Mucosa of descending colon (tissue), 3 donors: Measurements from ENCODE around the gene KDM5D. TPM values are rescaled to one million over a fixed set of nuclear protein-coding genes. Genes with fewer than 3 reads are reported as not detected.

ENCODE experiments used
- ATAC-seq: fragments of 200-7000 bp; cut with Tn5 transposase; one replicate; pipeline ENCODE4 v1.9.1; 2020; ENCODE audit warnings: mild to moderate bottlenecking, moderate library complexity
- DNase-seq, 3 donors: peaks; one replicate each; pipeline ENCODE4 v3.0.0-alpha.2; 2020
- H3K36me3 ChIP-seq: fragments of 200-600 bp; one replicate; pipeline ENCODE4 v1.8.0; 2021; ENCODE audit warnings: low read depth, mild to moderate bottlenecking
- H3K4me1 ChIP-seq: fragments of 200-600 bp; one replicate; pipeline ENCODE4 v1.8.0; 2021; ENCODE audit warnings: low read depth, mild to moderate bottlenecking
- H3K4me3 ChIP-seq: fragments of 200-600 bp; one replicate; pipeline ENCODE4 v1.8.0; 2021; ENCODE audit warnings: mild to moderate bottlenecking
- H3K9me3 ChIP-seq: fragments of 200-600 bp; one replicate; pipeline ENCODE4 v1.8.0; 2021; ENCODE audit warnings: mild to moderate bottlenecking
- intact Hi-C, 2 donors: fragments of 100-400 bp; cut with DNase I in 1 of 2; cut with micrococcal nuclease in 1 of 2; formaldehyde crosslinking; loops; one replicate each; pipeline versions ENCODE4 v1.11.0 to v1.11.1; 2022; cut with DNase I, micrococcal nuclease
- total RNA-seq, 3 donors: library from RNA; stranded (reverse); fragmentation: NEBNext Ultra II Directional in 2 of 3; extraction: Animal tissue kit (Norgen Biotek cat#: 25700) in 2 of 3; gene quantifications; one replicate each; pipeline versions ENCODE4 v1.2.1 to v1.2.4, GENCODE V29; 2021 to 2023
- TF ChIP-seq, protein P1 (sequence below): fragments of 200-600 bp; IDR thresholded peaks from one replicate; pipeline ENCODE4 v1.8.0; 2022; ENCODE audit warnings: antibody characterized with exemption, mild to moderate bottlenecking
- donor health status: DM: no; HTN: no; CAD: no; lungs with moderate emphysema.
- donor health status: DM: no; HTN: no; CAD: no.
- donor health status: DM: no; HTN: yes; CAD: no.

Gene KDM5D
- total RNA-seq, 3 donors from 2014 or later: 61.5 to 93.3 TPM; not detected in 1

DNA sequence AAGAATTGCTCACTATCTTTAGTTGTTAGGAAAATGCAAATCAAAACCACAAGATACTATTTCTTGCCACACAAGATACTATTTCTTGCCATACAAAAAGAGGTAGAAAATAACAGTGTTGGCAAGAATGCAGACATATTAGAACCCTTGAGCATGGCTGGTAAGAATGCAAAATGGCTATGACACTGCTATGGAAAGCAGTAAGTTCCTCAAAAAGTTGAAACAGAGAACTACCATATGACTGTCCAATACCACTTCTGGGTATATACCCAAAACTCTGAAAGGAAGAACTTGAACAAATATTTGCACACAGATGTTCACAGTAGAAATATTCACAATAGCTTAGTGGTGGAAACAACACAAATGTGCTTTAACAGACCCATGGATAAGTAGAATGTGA lies 26.6 kb downstream of the KDM5D start:
- no peaks in the 10 kb centered on the region for H3K36me3 ChIP-seq
- TF ChIP-seq, protein P1, sequence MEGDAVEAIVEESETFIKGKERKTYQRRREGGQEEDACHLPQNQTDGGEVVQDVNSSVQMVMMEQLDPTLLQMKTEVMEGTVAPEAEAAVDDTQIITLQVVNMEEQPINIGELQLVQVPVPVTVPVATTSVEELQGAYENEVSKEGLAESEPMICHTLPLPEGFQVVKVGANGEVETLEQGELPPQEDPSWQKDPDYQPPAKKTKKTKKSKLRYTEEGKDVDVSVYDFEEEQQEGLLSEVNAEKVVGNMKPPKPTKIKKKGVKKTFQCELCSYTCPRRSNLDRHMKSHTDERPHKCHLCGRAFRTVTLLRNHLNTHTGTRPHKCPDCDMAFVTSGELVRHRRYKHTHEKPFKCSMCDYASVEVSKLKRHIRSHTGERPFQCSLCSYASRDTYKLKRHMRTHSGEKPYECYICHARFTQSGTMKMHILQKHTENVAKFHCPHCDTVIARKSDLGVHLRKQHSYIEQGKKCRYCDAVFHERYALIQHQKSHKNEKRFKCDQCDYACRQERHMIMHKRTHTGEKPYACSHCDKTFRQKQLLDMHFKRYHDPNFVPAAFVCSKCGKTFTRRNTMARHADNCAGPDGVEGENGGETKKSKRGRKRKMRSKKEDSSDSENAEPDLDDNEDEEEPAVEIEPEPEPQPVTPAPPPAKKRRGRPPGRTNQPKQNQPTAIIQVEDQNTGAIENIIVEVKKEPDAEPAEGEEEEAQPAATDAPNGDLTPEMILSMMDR: no peak
- H3K4me1 ChIP-seq: no peaks in the 10 kb centered on the region
- DNase-seq (no peak), ATAC-seq (no peak)
- no peaks in the 10 kb centered on the region for H3K9me3 ChIP-seq
- H3K4me3 ChIP-seq: no peak overlapping the region
- intact Hi-C loops: no loop called here

DNA sequence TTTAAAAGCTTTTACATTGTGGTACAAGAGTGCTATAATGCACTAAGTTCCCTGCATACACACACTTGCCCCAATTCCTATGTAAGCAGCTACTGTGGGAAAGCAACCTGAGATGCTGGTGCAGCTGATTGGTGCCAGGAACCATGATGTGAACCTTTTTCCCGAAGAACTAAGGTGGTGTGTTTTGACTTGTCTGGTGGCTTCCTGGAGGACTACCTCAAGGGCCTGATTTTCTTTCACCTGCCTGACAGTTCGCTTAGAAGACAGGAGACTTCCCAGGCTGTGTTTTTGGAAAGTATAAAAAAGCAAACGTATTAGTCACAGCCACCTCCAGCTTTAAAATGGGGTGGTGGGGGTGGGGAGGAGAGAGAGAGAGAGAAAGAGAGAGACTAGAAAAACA lies 27.4 kb downstream of the KDM5D start:
- no peaks in the 10 kb centered on the region for H3K36me3 ChIP-seq
- H3K4me3 ChIP-seq: no peak overlapping the region
- no peaks in the 10 kb centered on the region for H3K4me1 ChIP-seq
- intact Hi-C loops: no loop called here
- DNase-seq: no peak
- no peak for ATAC-seq
- no peaks in the 10 kb centered on the region for H3K9me3 ChIP-seq
- TF ChIP-seq, protein P1: no peak

DNA sequence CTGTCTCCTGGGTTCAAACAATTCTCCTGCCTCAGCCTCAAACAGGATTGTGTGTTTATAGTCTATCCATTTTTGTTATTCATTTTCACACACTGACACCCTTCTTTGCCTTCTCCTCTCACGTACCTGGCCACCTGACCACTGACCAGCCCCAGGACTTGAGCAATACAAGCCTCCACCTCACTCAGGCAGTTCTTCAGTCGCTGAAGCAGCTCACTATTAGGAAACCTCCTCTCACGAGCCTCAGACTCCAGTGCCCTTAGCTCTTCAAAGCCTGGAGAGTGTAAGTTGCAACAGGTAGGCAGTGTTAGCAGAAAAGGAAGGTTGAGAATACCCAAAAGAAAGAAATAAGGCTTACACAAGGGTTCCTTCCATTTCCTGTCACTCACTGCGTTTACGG lies 29.3 kb downstream of the KDM5D start:
- intact Hi-C loops: no loop called here

DNA sequence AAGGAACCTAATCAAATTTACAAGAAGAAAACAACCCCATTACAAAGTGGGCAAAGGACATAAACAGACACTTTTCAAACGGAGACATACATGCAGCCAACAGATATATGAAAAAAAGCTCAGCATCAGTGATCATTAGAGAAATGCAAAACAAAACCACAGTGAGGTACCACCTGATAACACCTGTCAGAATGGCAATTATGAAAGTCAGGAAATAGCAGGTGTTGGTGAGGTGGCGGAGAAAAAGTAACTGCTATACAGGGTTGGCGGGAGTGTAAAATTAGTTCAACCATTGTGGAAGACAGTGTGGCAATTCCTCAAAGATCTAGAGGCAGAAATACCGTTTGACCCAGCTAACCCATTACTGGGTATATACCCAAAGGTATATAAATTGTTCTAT lies 31.1 kb downstream of the KDM5D start:
- Histone ChIP-seq H3K36me3 (no peaks in the 10 kb centered on the region), H3K4me1 (no peaks in the 10 kb centered on the region), H3K4me3 (no peak overlapping the region), H3K9me3 (no peaks in the 10 kb centered on the region)
- TF ChIP-seq, protein P1: no peak
- intact Hi-C loops: no loop called here
- DNase-seq: no peak
- ATAC-seq: no peak

More for the DNA sequence above, 29.3 kb downstream of the KDM5D start:
- TF ChIP-seq, protein P1: no peak
- Histone ChIP-seq H3K4me3 (no peak overlapping the region), H3K9me3 (no peaks in the 10 kb centered on the region), H3K4me1 (no peaks in the 10 kb centered on the region), H3K36me3 (no peaks in the 10 kb centered on the region)
- ATAC-seq (no peak), DNase-seq (no peak)

DNA sequence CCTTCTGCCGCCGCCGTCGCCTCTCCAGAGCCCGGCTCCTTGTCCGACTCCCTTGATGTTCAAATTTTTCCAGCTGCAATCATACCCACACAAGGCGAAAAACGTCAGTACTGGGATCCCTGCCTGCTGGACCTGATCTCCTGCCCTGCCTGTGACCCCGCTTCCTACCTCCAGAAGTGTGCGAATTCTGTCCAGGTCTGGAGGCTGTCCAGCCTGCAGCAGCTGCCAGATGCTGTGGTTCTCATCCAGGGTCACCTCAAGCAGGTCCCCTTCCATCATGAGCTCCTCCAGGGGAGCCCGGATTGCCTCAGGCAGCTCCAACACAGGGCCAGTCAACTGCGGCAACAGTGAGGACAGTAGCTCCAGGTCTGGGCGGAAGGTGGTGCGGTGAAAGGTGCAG lies 38.3 kb downstream of the KDM5D start:
- TF ChIP-seq, protein P1: no peak
- Histone ChIP-seq H3K9me3 (no peaks in the 10 kb centered on the region), H3K4me3 (no peak overlapping the region), H3K4me1 (no peaks in the 10 kb centered on the region), H3K36me3 (no peaks in the 10 kb centered on the region)
- no peak for DNase-seq
- intact Hi-C loops: no loop called here
- ATAC-seq: no peak

DNA sequence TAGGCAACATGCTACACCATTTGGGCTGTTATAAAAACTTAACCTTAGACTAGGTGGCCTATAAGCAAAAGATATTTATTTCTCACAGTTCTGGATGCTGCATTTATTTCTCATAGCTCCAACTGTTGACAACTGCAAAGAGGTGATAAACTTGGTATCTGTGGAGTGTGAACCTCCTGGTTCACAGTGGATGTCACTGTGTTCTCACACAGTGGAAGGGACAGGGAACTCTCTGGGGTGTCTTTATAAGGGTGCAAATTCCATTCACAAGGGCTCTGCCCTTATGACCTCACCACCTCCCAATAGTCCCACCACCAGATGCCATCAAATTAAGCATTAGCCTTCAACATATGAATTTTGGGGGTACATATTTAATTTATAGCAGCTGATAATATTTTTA lies 46.0 kb downstream of the KDM5D start:
- DNase-seq (no peak), ATAC-seq (no peak)
- Histone ChIP-seq H3K4me1 (no peaks in the 10 kb centered on the region), H3K36me3 (no peaks in the 10 kb centered on the region), H3K9me3 (no peaks in the 10 kb centered on the region), H3K4me3 (no peak overlapping the region)
- TF ChIP-seq, protein P1: no peak
- intact Hi-C loops: no loop called here
